ENCODE data around the gene GABBR2.
A peak's percentile ranks its signal among the peaks of the same experiment; 100 is the strongest.
"Not testable (repeated sequence)": the region's sequence is repeated elsewhere in the genome, so short reads cannot be mapped to it uniquely, and the experiment has no call there.

The GABBR2 gene

GRCh38 chr9:98719055-98719454, 10.3 kb upstream of the GABBR2 start:
- no peak for DNase-seq

GRCh38 chr9:98714833-98715232, 6.1 kb upstream of the GABBR2 start:
- DNase-seq, result no peak

GRCh38 chr9:98712987-98713386, 4.3 kb upstream of the GABBR2 start:
- DNase-seq, result no peak

GRCh38 chr9:98709968-98710965, 1.5 kb upstream of the GABBR2 start:
- DNase-seq, result no peak

- DNase-seq, result no peak
Measured at GRCh38 chr9:98708103-98708932, 417 bp downstream of the GABBR2 start.

- peak; percentile 20 for DNase-seq
Measured at GRCh38 chr9:98707166-98708102, 1.3 kb downstream of the GABBR2 start.

GRCh38 chr9:98706651-98707165, 2.0 kb downstream of the GABBR2 start:
- DNase-seq, result no peak

- peak; percentile 9 for DNase-seq
Measured at GRCh38 chr9:98702835-98703380, 5.8 kb downstream of the GABBR2 start.

GRCh38 chr9:98702340-98702739, 6.4 kb downstream of the GABBR2 start:
- no peak for DNase-seq

GRCh38 chr9:98701576-98701975, 7.2 kb downstream of the GABBR2 start:
- DNase-seq, result no peak

- no peak for DNase-seq
Measured at GRCh38 chr9:98700801-98701200, 7.9 kb downstream of the GABBR2 start.

- no peak for DNase-seq
Measured at GRCh38 chr9:98698856-98699255, 9.9 kb downstream of the GABBR2 start.

GRCh38 chr9:98694943-98695342, 13.8 kb downstream of the GABBR2 start:
- DNase-seq, result no peak

GRCh38 chr9:98692392-98692791, 16.3 kb downstream of the GABBR2 start:
- no peak for DNase-seq

- no peak for DNase-seq
Measured at GRCh38 chr9:98691890-98692289, 16.8 kb downstream of the GABBR2 start.

GRCh38 chr9:98690686-98691085, 18.0 kb downstream of the GABBR2 start:
- DNase-seq, result no peak

GRCh38 chr9:98688710-98689495, 19.8 kb downstream of the GABBR2 start:
- no peak for DNase-seq

GRCh38 chr9:98687911-98688310, 20.8 kb downstream of the GABBR2 start:
- DNase-seq, result no peak

- DNase-seq, result no peak
Measured at GRCh38 chr9:98686961-98687855, 21.5 kb downstream of the GABBR2 start.

GRCh38 chr9:98684816-98685215, 23.9 kb downstream of the GABBR2 start:
- not testable (repeated sequence) for DNase-seq

Data from NCI-H446 treated with DMSO at 0.1 percent for 48 hours (cell line).